MM.1S (cell line): ENCODE results near the gene ZNF764.

Experiments
- CTCF ChIP-seq: fragments of 300-600 bp; sonication (generic); IDR thresholded peaks from 2 replicates; pipeline ENCODE4 v1.5.1; 2016; ENCODE audit warnings: antibody characterized with exemption, low read length, mixed read lengths
- EZH2 ChIP-seq: fragments of 300-600 bp; sonication (generic); optimal IDR thresholded peaks from 2 replicates; pipeline ENCODE3; 2017; ENCODE audit warnings: low read depth, mild to moderate bottlenecking, antibody characterized with exemption, low read length, mixed read lengths

GRCh38 chr16:30535777-30536190 lies 22.4 kb downstream of the ZNF764 start:
- TF ChIP-seq EZH2 (no peak), CTCF (no peak; the same call in 1 of the 2 replicates)
